Vagina (tissue), 2 donors: ENCODE results near the gene JMJD4. TPM values are rescaled to one million over a fixed set of nuclear protein-coding genes. Genes with fewer than 3 reads are reported as not detected.

Experiments used
- DNase-seq, 2 donors: peaks; one replicate each; pipeline ENCODE4 v3.0.0-alpha.2; 2017; ENCODE audit errors: extremely low spot score in 2 of 2
- H3K27ac ChIP-seq: fragments of 200-600 bp; sonication (generic); one replicate; pipeline ENCODE4 v1.5.1; 2019
- H3K27me3 ChIP-seq: fragments of 200-600 bp; sonication (generic); one replicate; pipeline ENCODE4 v1.5.1; 2019
- H3K36me3 ChIP-seq, 2 donors: fragments of 200-600 bp; sonication (generic); one replicate each; pipeline ENCODE4 v1.5.1; 2017 to 2019
- H3K4me1 ChIP-seq: fragments of 200-600 bp; sonication (generic); one replicate; pipeline ENCODE4 v1.5.1; 2019
- H3K4me3 ChIP-seq, 2 donors: fragments of 200-600 bp; sonication (generic); 1 replicate in 1 of 2; 2 replicates in 1 of 2; pipeline ENCODE4 v1.5.1; 2016 to 2019
- H3K9me3 ChIP-seq: fragments of 200-600 bp; sonication (generic); one replicate; pipeline ENCODE4 v1.5.1; 2019
- CTCF ChIP-seq, 3 experiments: fragments of 450-650 bp in 2 of 3; fragments of 200-600 bp in 1 of 3; sonication (generic) in 1 of 3; IDR thresholded peaks; one replicate each; pipeline ENCODE4 v1.5.1; 2017 to 2019; ENCODE audit warnings: antibody characterized with exemption in 3 of 3, mild to moderate bottlenecking in 2 of 3, moderate library complexity in 2 of 3
- POLR2A ChIP-seq, 2 donors: fragments of 450-650 bp; IDR thresholded peaks; one replicate each; pipeline ENCODE4 v1.6.1; 2017; ENCODE audit warnings: antibody characterized with exemption in 2 of 2, mild to moderate bottlenecking in 2 of 2, moderate library complexity in 2 of 2
- POLR2AphosphoS5 ChIP-seq, 2 donors: sonication (generic); formaldehyde crosslinking; IDR thresholded peaks; one replicate each; pipeline ENCODE4 v1.9.0; 2017; ENCODE audit warnings: antibody characterized with exemption in 2 of 2, mild to moderate bottlenecking in 2 of 2, low read depth in 1 of 2; ENCODE audit not compliant: insufficient read depth in 1 of 2
- intact Hi-C: fragments of 100-400 bp; cut with DNase I; formaldehyde crosslinking; loops from one replicate; pipeline ENCODE4 v1.15.1; 2023
- total RNA-seq: library from RNA; depleted of rRNA; stranded (reverse); fragments of >200 nt; gene quantifications from one replicate; pipeline ENCODE4 v1.2.3, GENCODE V29; 2016

Gene JMJD4
- total RNA-seq, 1 donor from 2014 or later: 18.2 TPM

- Histone ChIP-seq H3K36me3 (peaks cover 0 to 8% of the 10 kb centered on the region in 2 donors), H3K9me3 (no peaks in the 10 kb centered on the region), H3K27me3 (no peaks in the 10 kb centered on the region), H3K4me3 (no peak overlapping the region), H3K27ac (no peak overlapping the region), H3K4me1 (peaks cover 12% of the 10 kb centered on the region)
- intact Hi-C loops: no loop called here
- no peak for DNase-seq
- TF ChIP-seq POLR2AphosphoS5 (IDR thresholded peaks at IDR 0.05; ENCODE audit: insufficient read depth in 1 of 2, low read depth in 1 of 2): no peak
- no peak for TF ChIP-seq POLR2A (IDR thresholded peaks at IDR 0.05)
- TF ChIP-seq CTCF (IDR thresholded peaks at IDR 0.05): no peak
Observed at GRCh38 chr1:227748496-227749182, 13.5 kb upstream of the JMJD4 start.

GRCh38 chr1:227747948-227748495, 12.9 kb upstream of the JMJD4 start:
- Histone ChIP-seq H3K4me1 (peaks cover 9% of the 10 kb centered on the region), H3K9me3 (no peaks in the 10 kb centered on the region), H3K27ac (no peak overlapping the region), H3K36me3 (peaks cover 0 to 8% of the 10 kb centered on the region in 2 donors), H3K27me3 (no peaks in the 10 kb centered on the region), H3K4me3 (no peak overlapping the region)
- intact Hi-C loops: no loop called here
- DNase-seq: no peak
- no peak for TF ChIP-seq POLR2A (IDR thresholded peaks at IDR 0.05)
- TF ChIP-seq POLR2AphosphoS5 (IDR thresholded peaks at IDR 0.05; ENCODE audit: insufficient read depth in 1 of 2, low read depth in 1 of 2): no peak
- no peak for TF ChIP-seq CTCF (IDR thresholded peaks at IDR 0.05)

- H3K4me1 ChIP-seq: peaks cover 9% of the 10 kb centered on the region
- intact Hi-C loops: no loop called here
Observed at GRCh38 chr1:227747382-227747781, 12.3 kb upstream of the JMJD4 start.

GRCh38 chr1:227746676-227747075, 11.6 kb upstream of the JMJD4 start:
- Histone ChIP-seq H3K9me3 (no peaks in the 10 kb centered on the region), H3K4me3 (no peak overlapping the region), H3K27me3 (no peaks in the 10 kb centered on the region), H3K36me3 (peaks cover 0 to 8% of the 10 kb centered on the region in 2 donors), H3K4me1 (peaks cover 9% of the 10 kb centered on the region), H3K27ac (no peak overlapping the region)
- intact Hi-C loops: no loop called here
- TF ChIP-seq POLR2A (IDR thresholded peaks at IDR 0.05) (no peak), POLR2AphosphoS5 (IDR thresholded peaks at IDR 0.05; ENCODE audit: insufficient read depth in 1 of 2, low read depth in 1 of 2) (no peak), CTCF (IDR thresholded peaks at IDR 0.05) (no peak)
- DNase-seq: no peak

More at GRCh38 chr1:227747382-227747781, 12.3 kb upstream of the JMJD4 start:
- TF ChIP-seq POLR2A (IDR thresholded peaks at IDR 0.05): no peak
- TF ChIP-seq CTCF (IDR thresholded peaks at IDR 0.05): no peak
- TF ChIP-seq POLR2AphosphoS5 (IDR thresholded peaks at IDR 0.05; ENCODE audit: insufficient read depth in 1 of 2, low read depth in 1 of 2): no peak
- no peak for DNase-seq
- Histone ChIP-seq H3K27me3 (no peaks in the 10 kb centered on the region), H3K9me3 (no peaks in the 10 kb centered on the region), H3K36me3 (peaks cover 0 to 8% of the 10 kb centered on the region in 2 donors), H3K27ac (no peak overlapping the region), H3K4me3 (no peak overlapping the region)
